ENCODE data around the gene DPP9. TPM values are rescaled to one million over a fixed set of nuclear protein-coding genes. Genes with fewer than 3 reads are reported as not detected.

Gene DPP9
- total and polyA plus RNA-seq, 2 of the 4 experiments (the other 2 are of a cell fraction): 12.4 to 33.0 TPM

GRCh38 chr19:4763021-4763420, 39.4 kb upstream of the DPP9 start:
- CTCF ChIA-PET: no interaction called here
- in situ Hi-C loops (cut with MboI; ENCODE audit: low sequenced_read_pairs): no loop called here
- no peak overlapping the region for H3K9ac ChIP-seq (ENCODE audit: low read depth, low read length)
- no peak overlapping the region for H3K27ac ChIP-seq (ENCODE audit: insufficient read depth, low read length)
- H3K4ac ChIP-seq (ENCODE audit: low read depth, low read length): no peak overlapping the region
- no peak overlapping the region for H3K14ac ChIP-seq (replicated peaks; ENCODE audit: low read depth, low read length)
- H3K9me3 ChIP-seq (ENCODE audit: control insufficient read depth, insufficient read depth, low read length): peaks cover 3% of the 10 kb centered on the region; the same call in 1 of the 2 replicates
- DNase-seq (no peak), ATAC-seq (ENCODE audit: low read depth) (no peak)
- no CpG with 5 or more reads among the region's 6 CpGs for WGBS, 2 experiments (ENCODE audit: extremely low coverage in 2 of 2, insufficient read length in 1 of 2)
- no peaks in the 10 kb centered on the region for H4K20me1 ChIP-seq (ENCODE audit: insufficient read depth, low read length)
- H3K36me3 ChIP-seq (ENCODE audit: control insufficient read depth, insufficient read depth, low read length): no peaks in the 10 kb centered on the region
- no peaks in the 10 kb centered on the region for H3K4me1 ChIP-seq (ENCODE audit: control insufficient read depth, insufficient read depth, low read length)
- no peak overlapping the region for H3K23ac ChIP-seq (ENCODE audit: low read depth, low read length)
- no peak overlapping the region for H2AFZ ChIP-seq (replicated peaks; ENCODE audit: low read length, poor library complexity)
- dilution Hi-C loops (cut with HindIII; ENCODE audit: low sequenced_read_pairs, unreplicated experiment): no loop called here
- H3K9me1 ChIP-seq (ENCODE audit: insufficient read depth, low read length): no peaks in the 10 kb centered on the region
- no peak overlapping the region for H3K4me2 ChIP-seq (ENCODE audit: low read depth, low read length)
- intact Hi-C loops (cut with micrococcal nuclease): no loop called here
- no peak overlapping the region for H2BK120ac ChIP-seq (ENCODE audit: low read depth, low read length)
- no peak overlapping the region for H4K91ac ChIP-seq (ENCODE audit: insufficient read depth, low read depth, low read length)
- no peak overlapping the region for H2BK15ac ChIP-seq (ENCODE audit: low read depth, low read length)
- TF ChIP-seq RFX5 (IDR thresholded peaks at IDR 0.05; ENCODE audit: low read depth, low read length) (no peak), MAZ (IDR thresholded peaks at IDR 0.05; ENCODE audit: borderline replicate concordance, low read depth, low read length) (no peak), RAD21 (IDR thresholded peaks at IDR 0.05; ENCODE audit: low read length) (no peak), MAFK (IDR thresholded peaks at IDR 0.05; ENCODE audit: low read depth, low read length) (no peak), NFE2L2 (IDR thresholded peaks at IDR 0.05; ENCODE audit: low read depth, low read length) (no peak), ELK1 (IDR thresholded peaks at IDR 0.05; ENCODE audit: borderline replicate concordance, low read depth, low read length) (no peak), POLR2A (IDR thresholded peaks at IDR 0.05; ENCODE audit: low read depth, low read length) (no peak), RCOR1 (IDR thresholded peaks at IDR 0.05; ENCODE audit: insufficient replicate concordance, low read length) (no peak), CHD1 (IDR thresholded peaks at IDR 0.05; ENCODE audit: low read depth, low read length) (no peak), CEBPB (IDR thresholded peaks at IDR 0.05; ENCODE audit: low read depth, low read length) (no peak), CTCF (conservative IDR thresholded peaks at IDR 0.05; ENCODE audit: low read depth, low read length) (no peak), MXI1 (IDR thresholded peaks at IDR 0.05; ENCODE audit: borderline replicate concordance, low read depth, low read length) (no peak)
- no peak overlapping the region for H4K8ac ChIP-seq (ENCODE audit: low read depth in 2 of 2, low read length in 2 of 2)
- H2AK5ac ChIP-seq (ENCODE audit: low read depth, low read length): no peak overlapping the region
- no peak overlapping the region for H3K56ac ChIP-seq (ENCODE audit: extremely low read depth, insufficient read depth, low read length)
- no peak overlapping the region for H2BK20ac ChIP-seq (ENCODE audit: low read depth, low read length)
- H3K27me3 ChIP-seq (ENCODE audit: control insufficient read depth, insufficient read depth, low read length): peaks cover 23% of the 10 kb centered on the region
- no peak overlapping the region for H2AK9ac ChIP-seq (replicated peaks; ENCODE audit: low read depth, low read length, poor library complexity)
- no TSS peak for BruUV-seq (replicated peaks)
- H3K18ac ChIP-seq (ENCODE audit: low read depth, low read length): no peak overlapping the region
- H3K4me3 ChIP-seq (ENCODE audit: insufficient read depth, low read depth, low read length): no peak overlapping the region
- H2BK5ac ChIP-seq (ENCODE audit: low read depth, low read length, poor library complexity, severe bottlenecking): no peak overlapping the region
- no peaks in the 10 kb centered on the region for H3K79me1 ChIP-seq (ENCODE audit: low read depth in 1 of 2, low read length in 2 of 2)
- POLR2A ChIA-PET (ENCODE audit: unreplicated experiment): no interaction called here
- H4K5ac ChIP-seq (ENCODE audit: low read depth, low read length): no peak overlapping the region

Data from IMR-90 (cell line).